B cell (primary cell): ENCODE results near the gene CDKN1C. TPM values are rescaled to one million over a fixed set of nuclear protein-coding genes. Genes with fewer than 3 reads are reported as not detected.

Experiments used
- ATAC-seq: fragments of 200-7000 bp; cut with Tn5 transposase; one replicate; pipeline ENCODE4 v1.10.0; 2021; ENCODE audit warnings: low read depth, mild to moderate bottlenecking, moderate number of reproducible peaks, moderate library complexity
- CTCF ChIA-PET: fragments of 350-600 bp; sonication (Branson Sonifier 250); formaldehyde crosslinking; loops from one replicate; lab custom pipeline; 2021; ENCODE audit warnings: antibody characterized with exemption, inconsistent platforms; lab: Charles Lee
- POLR2A ChIA-PET: fragments of 350-600 bp; sonication (Branson Sonifier 250); formaldehyde crosslinking; loops from one replicate; lab custom pipeline; 2021; ENCODE audit warnings: antibody characterized with exemption; lab: Charles Lee
- DNase-seq: peaks from one replicate; pipeline ENCODE4 v3.0.0; 2013
- H2AFZ ChIP-seq: 2 replicates; pipeline ENCODE4 v1.6.1; 2012; ENCODE audit warnings: mild to moderate bottlenecking, low read depth, low read length; ENCODE audit not compliant: insufficient read depth, poor library complexity, severe bottlenecking
- H3K27ac ChIP-seq, 2 donors: 1 replicate in 1 of 2; 2 replicates in 1 of 2; pipeline ENCODE4 v1.5.1; 2012 to 2013; ENCODE audit warnings: low read length in 2 of 2, mild to moderate bottlenecking in 2 of 2, moderate library complexity in 1 of 2
- H3K27me3 ChIP-seq, 4 experiments: fragments of 200-600 bp in 1 of 4; sonication (generic) in 1 of 4; replicated peaks in 1 of 4; 1 replicate in 2 of 4; 2 replicates in 2 of 4; pipeline versions ENCODE4 v1.6.1 to v1.7.0; 2013 to 2016; ENCODE audit warnings: low read length in 3 of 4, mild to moderate bottlenecking in 2 of 4, mixed read lengths in 1 of 4, moderate library complexity in 1 of 4; ENCODE audit not compliant: insufficient read depth in 4 of 4, control insufficient read depth in 3 of 4; ENCODE audit errors: control extremely low read depth in 1 of 4
- H3K36me3 ChIP-seq, 2 experiments: replicated peaks in 1 of 2; 1 replicate in 1 of 2; 2 replicates in 1 of 2; pipeline versions ENCODE4 v1.6.1 to v1.7.1; 2013; ENCODE audit warnings: low read length in 1 of 2; ENCODE audit not compliant: insufficient read depth in 2 of 2, control insufficient read depth in 1 of 2; ENCODE audit errors: control extremely low read depth in 1 of 2, extremely low read depth in 1 of 2
- H3K4me1 ChIP-seq, 2 donors: fragments of 200-600 bp in 1 of 2; sonication (generic) in 1 of 2; 1 replicate in 1 of 2; 2 replicates in 1 of 2; pipeline versions ENCODE4 v1.5.1 to v1.6.1; 2013 to 2017; ENCODE audit warnings: low read length in 2 of 2; ENCODE audit not compliant: control insufficient read depth in 2 of 2, insufficient read depth in 2 of 2
- H3K4me2 ChIP-seq: replicated peaks from 2 replicates; pipeline ENCODE3; 2012; ENCODE audit warnings: mild to moderate bottlenecking, low read depth, low read length; ENCODE audit not compliant: poor library complexity, severe bottlenecking
- H3K4me3 ChIP-seq, 5 experiments: fragments of 200-600 bp in 1 of 5; sonication (generic) in 1 of 5; 1 replicate in 3 of 5; 2 replicates in 2 of 5; pipeline versions ENCODE4 v1.5.1 to v1.7.0; 2011 to 2016; ENCODE audit warnings: low read length in 4 of 5, mild to moderate bottlenecking in 4 of 5, low read depth in 2 of 5, control low read depth in 1 of 5, moderate library complexity in 1 of 5; ENCODE audit not compliant: insufficient read depth in 1 of 5; ENCODE audit errors: control extremely low read depth in 1 of 5, extremely low read depth in 1 of 5
- H3K79me2 ChIP-seq: fragments of 200-600 bp; sonication (generic); one replicate; pipeline ENCODE4 v1.6.0; 2016; ENCODE audit warnings: low read length; ENCODE audit not compliant: control insufficient read depth, insufficient read depth
- H3K9ac ChIP-seq: fragments of 200-600 bp; sonication (generic); 2 replicates; pipeline ENCODE4 v1.6.1; 2017; ENCODE audit warnings: mild to moderate bottlenecking, low read length, moderate library complexity
- H3K9me3 ChIP-seq, 3 donors: one replicate each; pipeline versions ENCODE4 v1.6.1 to v1.7.1; 2013; ENCODE audit warnings: low read length in 2 of 3; ENCODE audit not compliant: control insufficient read depth in 2 of 3, insufficient read depth in 1 of 3; ENCODE audit errors: control extremely low read depth in 1 of 3
- H4K20me1 ChIP-seq: 2 replicates; pipeline ENCODE4 v1.6.0; 2012; ENCODE audit warnings: mild to moderate bottlenecking, low read length; ENCODE audit not compliant: insufficient read depth, control insufficient read depth, poor library complexity, severe bottlenecking
- H3K27ac Mint-ChIP-seq: one replicate; pipeline ENCODE4 v1.8.0; 2021; ENCODE audit warnings: mixed read lengths
- H3K27me3 Mint-ChIP-seq: one replicate; pipeline ENCODE4 v1.8.0; 2021; ENCODE audit warnings: mixed read lengths
- H3K4me1 Mint-ChIP-seq: one replicate; pipeline ENCODE4 v1.8.0; 2021; ENCODE audit warnings: mixed read lengths
- H3K4me3 Mint-ChIP-seq: one replicate; pipeline ENCODE4 v1.8.0; 2021; ENCODE audit warnings: mixed read lengths
- H3K9me3 Mint-ChIP-seq: one replicate; pipeline ENCODE4 v1.8.0; 2022; ENCODE audit warnings: mixed read lengths; ENCODE audit not compliant: insufficient read depth
- CTCF ChIP-seq: fragments of 200-600 bp; IDR thresholded peaks from one replicate; pipeline ENCODE4 v1.8.0; 2022; ENCODE audit warnings: antibody characterized with exemption, mild to moderate bottlenecking
- EZH2 ChIP-seq: IDR thresholded peaks from 2 replicates; pipeline ENCODE4 v1.6.1; 2012; ENCODE audit warnings: borderline replicate concordance, low read depth, mild to moderate bottlenecking, moderate library complexity, low read length; ENCODE audit not compliant: insufficient read depth, poor library complexity, severe bottlenecking
- WGBS: methylation state at CpG from one replicate; pipeline ENCODE4 v1.1.5; 2013; ENCODE audit warnings: missing lambda C conversion rate; ENCODE audit not compliant: insufficient coverage; 5-methylcytosine and 5-hydroxymethylcytosine counted together
- intact Hi-C: fragments of 100-400 bp; cut with micrococcal nuclease; formaldehyde crosslinking; loops from one replicate; pipeline ENCODE4 v1.10.0; 2022
- polyA plus RNA-seq: library from polyadenylated mRNA; depleted of rRNA; stranded (reverse); fragments of >200 nt; gene quantifications from 2 replicates; pipeline ENCODE4 v1.2.3, GENCODE V29; 2012
- total RNA-seq, 2 donors: library from RNA; stranded (reverse); fragments of 120-200 nt in 1 of 2; gene quantifications; 1 replicate in 1 of 2; 2 replicates in 1 of 2; pipeline versions ENCODE4 v1.2.3 to v1.2.4, GENCODE V29; 2013 to 2022

Gene CDKN1C
- total and polyA plus RNA-seq, 2 donors (not counting 1 experiment from before 2014, with no cell fraction given), result 0.58 to 8.0 TPM

- H2AFZ ChIP-seq, result no peak overlapping the region
Measured at GRCh38 chr11:2924821-2925675, 39.5 kb upstream of the CDKN1C start.

More at GRCh38 chr11:2924821-2925675, 39.5 kb upstream of the CDKN1C start:
- intact Hi-C loops, result no loop called here
- Histone ChIP-seq H3K27me3 (peaks cover 0 to 34% (median 10%) of the 10 kb centered on the region in 4 experiments), H3K9ac (no peak overlapping the region), H3K4me2 (no peak overlapping the region), H3K79me2 (no peaks in the 10 kb centered on the region), H3K9me3 (peaks cover 0 to 4% (median 0%) of the 10 kb centered on the region in 3 donors), H3K4me1 (peaks cover 17 to 20% of the 10 kb centered on the region in 2 donors), H3K4me3 (no peak overlapping the region), H3K36me3 (no peaks in the 10 kb centered on the region), H4K20me1 (peaks cover 5% of the 10 kb centered on the region), H3K27ac (no peak overlapping the region)
- POLR2A ChIA-PET, result no interaction called here
- no peak for ATAC-seq
- no peak for DNase-seq
- WGBS, result 92% methylated on average over 30 of the region's 30 CpGs
- Mint-ChIP-seq H3K27me3 (peaks cover 23% of the 10 kb centered on the region), H3K27ac (no peak overlapping the region), H3K9me3 (no peaks in the 10 kb centered on the region), H3K4me3 (no peak overlapping the region), H3K4me1 (peaks cover 12% of the 10 kb centered on the region)
- TF ChIP-seq EZH2, result no peak
- no peak for TF ChIP-seq CTCF
- CTCF ChIA-PET, result no interaction called here
